Cardiac muscle cell (in vitro differentiated cells and primary cell): Measurements from ENCODE around the gene CNTN5. TPM values are rescaled to one million over a fixed set of nuclear protein-coding genes. Genes with fewer than 3 reads are reported as not detected.

Experiments
- DNase-seq, 2 donors: peaks; one replicate each; pipeline versions ENCODE4 v3.0.0 to v3.0.0-alpha.2; 2010 to 2017; ENCODE audit warnings: low read depth in 1 of 2, low spot score in 1 of 2
- H3K27ac ChIP-seq: fragments of 200-600 bp; sonication (generic); 2 replicates; pipeline ENCODE4 v1.5.1; 2016
- H3K27me3 ChIP-seq: fragments of 200-600 bp; sonication (generic); 2 replicates; pipeline ENCODE4 v1.6.0; 2016; ENCODE audit warnings: control low read depth
- H3K36me3 ChIP-seq: fragments of 200-600 bp; sonication (generic); 2 replicates; pipeline ENCODE4 v1.5.1; 2016; ENCODE audit warnings: control low read depth
- H3K4me1 ChIP-seq: fragments of 200-600 bp; sonication (generic); 2 replicates; pipeline ENCODE4 v1.8.1; 2017; ENCODE audit warnings: low read depth, mild to moderate bottlenecking, mixed run types
- H3K4me3 ChIP-seq: fragments of 200-600 bp; sonication (generic); 2 replicates; pipeline ENCODE4 v1.5.1; 2016; ENCODE audit warnings: mild to moderate bottlenecking
- H3K9me3 ChIP-seq: fragments of 200-600 bp; sonication (generic); 2 replicates; pipeline ENCODE4 v1.5.1; 2017; ENCODE audit warnings: low read depth, mild to moderate bottlenecking, control low read depth
- CTCF ChIP-seq: IDR thresholded peaks from 2 replicates; pipeline ENCODE4 v1.5.1; 2012; ENCODE audit warnings: low read depth, mild to moderate bottlenecking, low read length
- polyA plus RNA-seq: library from polyadenylated mRNA; unstranded; fragments of >200 nt; fragmentation: Nextera tagmentation; extraction: Ambion mirVana; gene quantifications from 2 replicates; pipeline ENCODE4 v1.2.1, GENCODE V29; 2016
- total RNA-seq: library from RNA; depleted of rRNA; stranded (reverse); fragments of >200 nt; gene quantifications from 2 replicates; pipeline ENCODE4 v1.2.3, GENCODE V29; 2016

CNTN5 gene
- total and polyA plus RNA-seq, 2 experiments from 2014 or later, result 30.0 to 41.3 TPM

- Histone ChIP-seq H3K27me3 (no peaks in the 10 kb centered on the region), H3K9me3 (no peaks in the 10 kb centered on the region), H3K4me3 (no peak overlapping the region), H3K27ac (no peak overlapping the region), H3K4me1 (peaks cover 22% of the 10 kb centered on the region), H3K36me3 (no peaks in the 10 kb centered on the region)
- no peak for TF ChIP-seq CTCF
- DNase-seq, result peak in 1 of 2 donors; percentile 51
These were observed 330.9 kb downstream of the CNTN5 start for GRCh38 chr11:99351624-99352023.

- peak in 1 of 2 donors; percentile 89 for DNase-seq
- Histone ChIP-seq H3K27me3 (no peaks in the 10 kb centered on the region), H3K27ac (peak overlapping the region; percentile 12), H3K4me3 (no peak overlapping the region), H3K36me3 (no peaks in the 10 kb centered on the region), H3K9me3 (no peaks in the 10 kb centered on the region), H3K4me1 (peaks cover 22% of the 10 kb centered on the region)
- TF ChIP-seq CTCF, result no peak
These were observed 331.9 kb downstream of the CNTN5 start for GRCh38 chr11:99352642-99353041.

- Histone ChIP-seq H3K27me3 (no peaks in the 10 kb centered on the region), H3K9me3 (no peaks in the 10 kb centered on the region), H3K4me1 (peaks cover 9% of the 10 kb centered on the region), H3K27ac (no peak overlapping the region), H3K36me3 (no peaks in the 10 kb centered on the region), H3K4me3 (no peak overlapping the region)
- no peak for TF ChIP-seq CTCF
- no peak for DNase-seq
These were observed 345.8 kb downstream of the CNTN5 start for GRCh38 chr11:99366546-99366945.

GRCh38 chr11:99368583-99368982 lies 347.8 kb downstream of the CNTN5 start:
- Histone ChIP-seq H3K4me1 (peaks cover 9% of the 10 kb centered on the region), H3K27ac (no peak overlapping the region), H3K27me3 (no peaks in the 10 kb centered on the region), H3K9me3 (no peaks in the 10 kb centered on the region), H3K36me3 (no peaks in the 10 kb centered on the region), H3K4me3 (no peak overlapping the region)
- peak in 1 of 2 donors; percentile 67 for DNase-seq
- no peak for TF ChIP-seq CTCF

GRCh38 chr11:99370549-99371216 lies 349.9 kb downstream of the CNTN5 start:
- no peaks in the 10 kb centered on the region for H3K27me3 ChIP-seq
- no peaks in the 10 kb centered on the region for H3K9me3 ChIP-seq
- H3K27ac ChIP-seq, result no peak overlapping the region
- peaks cover 9% of the 10 kb centered on the region for H3K4me1 ChIP-seq
- no peak overlapping the region for H3K4me3 ChIP-seq
- no peak for TF ChIP-seq CTCF
- no peaks in the 10 kb centered on the region for H3K36me3 ChIP-seq
- DNase-seq, result peak; percentile 65 to 85
